ENCODE data around the gene ANKRD52. TPM values are rescaled to one million over a fixed set of nuclear protein-coding genes. Genes with fewer than 3 reads are reported as not detected.
A peak's percentile ranks its signal among the peaks of the same experiment; 100 is the strongest.

Gene ANKRD52
- total and polyA plus RNA-seq, 9 of the 15 experiments (the other 6 are each of a cell fraction or from before 2014, with no cell fraction given) = 0.52 to 46.8 (median 7.9) TPM

- no peak for TF ChIP-seq ARID3B (CRISPR knock-in tag; IDR thresholded peaks at IDR 0.05; ENCODE audit: borderline replicate concordance)
- TF ChIP-seq HDAC8 (tag; IDR thresholded peaks at IDR 0.05) = no peak
- no peak for TF ChIP-seq ZNF79 (CRISPR knock-in tag; IDR thresholded peaks at IDR 0.05; ENCODE audit: low read depth)
- TF ChIP-seq ATF3 (IDR thresholded peaks at IDR 0.05) = no peak
- TF ChIP-seq ATF3 (CRISPR knock-in tag; conservative IDR thresholded peaks at IDR 0.05) = no peak
- TF ChIP-seq SRSF7 (optimal IDR thresholded peaks at IDR 0.05; ENCODE audit: low read depth, low read length) = no peak
- no peak for TF ChIP-seq EGR1 (conservative IDR thresholded peaks at IDR 0.05)
- TF ChIP-seq SNAPC5 (CRISPR knock-in tag; IDR thresholded peaks at IDR 0.05) = no peak
- TF ChIP-seq HCFC1 (IDR thresholded peaks at IDR 0.05; ENCODE audit: low read depth, low read length) = peak; percentile 87
- no peak for TF ChIP-seq SIRT6 (IDR thresholded peaks at IDR 0.05; ENCODE audit: low read depth, low read length)
- TF ChIP-seq SAFB2 (IDR thresholded peaks at IDR 0.05; ENCODE audit: borderline replicate concordance, low read depth, low read length, severe bottlenecking) = no peak
- TF ChIP-seq MTA1 (IDR thresholded peaks at IDR 0.05; ENCODE audit: borderline replicate concordance) = peak; percentile 21; the same call in 1 of the 2 replicates
- TF ChIP-seq KLF6 (CRISPR knock-in tag; IDR thresholded peaks at IDR 0.05; ENCODE audit: borderline replicate concordance) = no peak
- TF ChIP-seq FOSL1 (tag; conservative IDR thresholded peaks at IDR 0.05) = no peak
- TF ChIP-seq ZNF696 (CRISPR knock-in tag; conservative IDR thresholded peaks at IDR 0.05) = no peak
- no peak for TF ChIP-seq CREB3 (tag; conservative IDR thresholded peaks at IDR 0.05; ENCODE audit: low read depth)
- peak; percentile 84 for TF ChIP-seq GABPB1 (CRISPR knock-in tag; IDR thresholded peaks at IDR 0.05)
- TF ChIP-seq JUND (IDR thresholded peaks at IDR 0.05; ENCODE audit: borderline replicate concordance, low read depth, low read length) = peak; percentile 34
- peak; percentile 49; the same call in 1 of the 3 replicates for TF ChIP-seq JUND (tag; IDR thresholded peaks at IDR 0.05; ENCODE audit: borderline replicate concordance, low read depth, low read length)
- TF ChIP-seq NR1H2 (CRISPR knock-in tag; IDR thresholded peaks at IDR 0.05) = no peak
- TF ChIP-seq GABPA (tag; conservative IDR thresholded peaks at IDR 0.05; ENCODE audit: low read depth) = peak; percentile 91
- TF ChIP-seq ILK (tag; IDR thresholded peaks at IDR 0.05; ENCODE audit: borderline replicate concordance, low read depth) = no peak
- TF ChIP-seq ZNF512 (tag; IDR thresholded peaks at IDR 0.05) = no peak
- peak; percentile 83 for TF ChIP-seq GATAD2B (IDR thresholded peaks at IDR 0.05; ENCODE audit: borderline replicate concordance)
Measured at GRCh38 chr12:56266693-56267442, 8.7 kb upstream of the ANKRD52 start, which contains the start of gene COQ10A (continued).

Data from K562 (cell line).